OCI-LY3 (cell line): ENCODE measurements around the gene SVOPL.
A peak's percentile ranks its signal among the peaks of the same experiment; 100 is the strongest.

Source experiments
- H2AFZ ChIP-seq: fragments of 200-600, 300-600 bp; shearing (Covaris generic); 2 replicates; pipeline ENCODE4 v1.6.0; 2014; ENCODE audit warnings: antibody characterized with exemption, low read depth, low read length
- H3K27ac ChIP-seq: fragments of 200-600, 300-600 bp; sonication (generic); 2 replicates; pipeline ENCODE4 v1.5.1; 2014; ENCODE audit warnings: mild to moderate bottlenecking, low read length, moderate library complexity, mixed read lengths
- H3K27me3 ChIP-seq: fragments of 200-600, 300-600 bp; sonication (generic); 2 replicates; pipeline ENCODE4 v1.6.1; 2014; ENCODE audit warnings: low read depth, low read length, mixed read lengths
- H3K36me3 ChIP-seq: fragments of 200-600, 300-600 bp; sonication (generic); replicated peaks from 2 replicates; pipeline ENCODE3; 2014; ENCODE audit warnings: low read depth, low read length, mixed read lengths
- H3K4me1 ChIP-seq: fragments of 300-600, 200-600 bp; sonication (generic); 2 replicates; pipeline ENCODE4 v1.6.1; 2014; ENCODE audit warnings: low read length, mixed read lengths
- H3K4me2 ChIP-seq: fragments of 200-600, 300-600 bp; sonication (generic); 2 replicates; pipeline ENCODE4 v1.6.1; 2014; ENCODE audit warnings: low read length, mixed read lengths
- H3K4me3 ChIP-seq: fragments of 300-600, 200-600 bp; sonication (generic); 2 replicates; pipeline ENCODE4 v1.5.1; 2014; ENCODE audit warnings: antibody characterized with exemption, mild to moderate bottlenecking, low read length, moderate library complexity
- H3K79me2 ChIP-seq: fragments of 300-600, 200-600 bp; shearing (Covaris generic); 2 replicates; pipeline ENCODE4 v1.6.1; 2014; ENCODE audit warnings: mild to moderate bottlenecking, low read length, mixed read lengths
- H3K9ac ChIP-seq: fragments of 300-600, 200-600 bp; shearing (Covaris generic); 2 replicates; pipeline ENCODE4 v1.6.0; 2014; ENCODE audit warnings: mild to moderate bottlenecking, low read length, moderate library complexity
- H3K9me3 ChIP-seq: fragments of 200-600, 300-600 bp; shearing (Covaris generic); 2 replicates; pipeline ENCODE4 v1.6.1; 2014; ENCODE audit warnings: low read length, mixed read lengths; ENCODE audit not compliant: insufficient read depth
- H4K20me1 ChIP-seq: fragments of 200-600, 300-600 bp; sonication (generic); 2 replicates; pipeline ENCODE4 v1.6.1; 2016; ENCODE audit warnings: low read length, mixed read lengths; ENCODE audit not compliant: insufficient read depth
- CTCF ChIP-seq: fragments of 200-600, 300-600 bp; sonication (generic); IDR thresholded peaks from 2 replicates; pipeline ENCODE4 v1.5.1; 2014; ENCODE audit warnings: antibody characterized with exemption, low read length, low read depth
- EZH2phosphoT487 ChIP-seq: fragments of 200-600 bp; shearing (Covaris generic); IDR thresholded peaks from 2 replicates; pipeline ENCODE4 v1.6.1; 2018; ENCODE audit warnings: antibody characterized with exemption, mixed run types, low read depth

SVOPL gene

GRCh38 chr7:138729444-138729843 lies 28.3 kb upstream of the SVOPL start:
- H3K4me2 ChIP-seq = no peak overlapping the region
- H2AFZ ChIP-seq = no peak overlapping the region

DNA sequence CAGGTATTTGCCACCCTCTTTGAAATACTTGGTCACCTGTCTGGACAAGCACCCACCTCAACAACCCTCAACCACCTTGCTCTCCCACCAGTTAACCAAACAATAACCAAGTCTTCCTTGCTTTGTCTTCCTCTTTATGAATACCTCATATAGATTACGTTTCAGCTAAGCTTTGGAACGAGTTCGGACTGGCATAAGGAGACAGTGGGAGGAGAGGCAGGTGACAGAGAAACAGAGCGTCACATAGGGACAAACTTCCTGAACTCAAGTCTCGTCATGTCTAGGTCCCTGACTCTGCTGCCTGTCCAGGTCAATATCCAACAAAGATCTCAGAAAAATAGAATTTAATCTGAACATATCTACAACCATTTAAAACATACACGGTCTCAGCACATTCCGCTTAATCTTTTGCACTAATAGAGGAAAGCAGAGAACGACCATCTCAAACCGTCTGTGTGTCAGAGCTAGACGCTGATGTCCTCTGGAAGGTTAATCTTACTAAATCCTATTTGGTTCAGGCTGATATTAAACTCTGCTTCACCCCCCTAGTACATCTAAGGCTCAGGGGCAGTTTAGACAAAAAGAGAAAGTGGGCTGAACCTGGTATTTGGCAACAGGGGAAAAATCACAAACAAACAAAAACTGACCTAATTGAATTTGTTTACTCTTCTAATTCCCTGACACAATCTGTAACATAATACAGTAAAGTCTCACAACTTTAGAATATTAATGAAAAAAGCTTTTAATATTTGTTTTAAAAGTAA lies 26.4 kb upstream of the SVOPL start:
- Histone ChIP-seq H3K9me3 (no peaks in the 10 kb centered on the region), H3K36me3 (no peaks in the 10 kb centered on the region), H3K79me2 (no peaks in the 10 kb centered on the region), H3K27me3 (no peaks in the 10 kb centered on the region), H3K4me1 (no peaks in the 10 kb centered on the region), H3K27ac (no peak overlapping the region), H3K9ac (no peak overlapping the region), H2AFZ (no peak overlapping the region), H3K4me2 (no peak overlapping the region), H4K20me1 (no peaks in the 10 kb centered on the region), H3K4me3 (no peak overlapping the region)
- no peak for TF ChIP-seq EZH2phosphoT487

More at GRCh38 chr7:138729444-138729843, 28.3 kb upstream of the SVOPL start:
- Histone ChIP-seq H3K4me1 (no peaks in the 10 kb centered on the region), H3K27me3 (no peaks in the 10 kb centered on the region), H3K27ac (no peak overlapping the region), H3K4me3 (no peak overlapping the region), H3K79me2 (no peaks in the 10 kb centered on the region), H3K9ac (no peak overlapping the region), H4K20me1 (no peaks in the 10 kb centered on the region), H3K36me3 (no peaks in the 10 kb centered on the region), H3K9me3 (no peaks in the 10 kb centered on the region)
- TF ChIP-seq CTCF (no peak), EZH2phosphoT487 (no peak)

- Histone ChIP-seq H3K79me2 (no peaks in the 10 kb centered on the region), H3K4me2 (no peak overlapping the region), H4K20me1 (no peaks in the 10 kb centered on the region), H3K4me3 (no peak overlapping the region), H3K36me3 (no peaks in the 10 kb centered on the region), H2AFZ (no peak overlapping the region), H3K9ac (no peak overlapping the region), H3K4me1 (no peaks in the 10 kb centered on the region), H3K27me3 (no peaks in the 10 kb centered on the region), H3K27ac (no peak overlapping the region), H3K9me3 (no peaks in the 10 kb centered on the region)
- TF ChIP-seq EZH2phosphoT487 = no peak
- peak; percentile 23 for TF ChIP-seq CTCF
Observed at GRCh38 chr7:138726288-138726687, 25.1 kb upstream of the SVOPL start.

DNA sequence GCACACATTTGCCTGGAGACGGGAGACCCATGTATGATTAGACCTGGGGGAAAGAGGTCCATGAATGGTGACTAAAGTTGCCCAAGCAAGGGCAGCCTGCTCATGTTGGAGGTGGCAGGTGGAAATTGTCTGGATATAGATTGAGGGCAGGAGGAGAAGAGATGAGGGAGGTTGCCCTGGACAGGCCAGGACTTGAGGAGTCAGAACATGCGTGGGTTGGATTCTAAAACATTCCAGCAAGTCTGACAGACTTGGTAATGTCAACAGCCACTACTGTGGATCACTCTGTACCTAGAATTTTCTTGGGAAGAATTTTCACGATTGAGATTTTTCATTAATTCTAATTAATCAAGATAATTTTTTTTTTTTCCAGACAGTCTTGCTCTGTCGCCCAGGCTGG lies 19.1 kb upstream of the SVOPL start:
- H3K4me2 ChIP-seq = no peak overlapping the region
- H3K4me3 ChIP-seq = no peak overlapping the region
- H3K27ac ChIP-seq = no peak overlapping the region
- no peaks in the 10 kb centered on the region for H3K36me3 ChIP-seq
- no peaks in the 10 kb centered on the region for H4K20me1 ChIP-seq
- no peaks in the 10 kb centered on the region for H3K4me1 ChIP-seq
- 0 out of 2 replicates have a peak, but pooled peaks cover 4% of the 10 kb centered on the region for H3K27me3 ChIP-seq
- H3K9me3 ChIP-seq = no peaks in the 10 kb centered on the region
- TF ChIP-seq EZH2phosphoT487 = no peak
- no peak overlapping the region for H2AFZ ChIP-seq
- H3K79me2 ChIP-seq = no peaks in the 10 kb centered on the region
- H3K9ac ChIP-seq = no peak overlapping the region

DNA sequence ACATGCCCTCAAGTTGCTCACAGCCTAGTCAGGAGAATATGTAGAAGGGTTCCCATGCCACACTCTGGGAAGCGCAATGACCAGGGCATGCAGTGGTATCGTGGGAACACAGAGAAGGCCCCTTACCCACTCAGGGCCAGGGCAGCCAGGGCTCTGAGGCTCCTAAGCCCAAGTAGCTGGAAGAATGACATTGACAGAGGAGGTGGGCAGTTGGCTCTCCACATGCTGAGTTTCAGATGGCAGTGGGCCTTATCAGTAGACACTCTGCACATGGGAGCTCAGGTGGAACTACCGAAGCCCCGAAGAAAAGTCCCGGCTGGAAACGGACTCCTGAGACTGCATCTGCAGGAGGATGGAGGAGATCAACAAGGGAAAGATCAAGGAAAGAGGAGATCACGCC lies 15.7 kb upstream of the SVOPL start:
- Histone ChIP-seq H3K4me1 (no peaks in the 10 kb centered on the region), H3K27ac (no peak overlapping the region), H3K4me3 (no peak overlapping the region), H3K9ac (no peak overlapping the region), H3K9me3 (no peaks in the 10 kb centered on the region), H3K4me2 (no peak overlapping the region), H2AFZ (no peak overlapping the region), H3K79me2 (no peaks in the 10 kb centered on the region), H3K36me3 (no peaks in the 10 kb centered on the region), H4K20me1 (no peaks in the 10 kb centered on the region), H3K27me3 (0 out of 2 replicates have a peak, but pooled peaks cover 4% of the 10 kb centered on the region)
- TF ChIP-seq CTCF = no peak
